Measurements from ENCODE around the gene SLC33A1.
"Not testable (repeated sequence)": the region's sequence is repeated elsewhere in the genome, so short reads cannot be mapped to it uniquely, and the experiment has no call there.

SLC33A1 gene

DNA sequence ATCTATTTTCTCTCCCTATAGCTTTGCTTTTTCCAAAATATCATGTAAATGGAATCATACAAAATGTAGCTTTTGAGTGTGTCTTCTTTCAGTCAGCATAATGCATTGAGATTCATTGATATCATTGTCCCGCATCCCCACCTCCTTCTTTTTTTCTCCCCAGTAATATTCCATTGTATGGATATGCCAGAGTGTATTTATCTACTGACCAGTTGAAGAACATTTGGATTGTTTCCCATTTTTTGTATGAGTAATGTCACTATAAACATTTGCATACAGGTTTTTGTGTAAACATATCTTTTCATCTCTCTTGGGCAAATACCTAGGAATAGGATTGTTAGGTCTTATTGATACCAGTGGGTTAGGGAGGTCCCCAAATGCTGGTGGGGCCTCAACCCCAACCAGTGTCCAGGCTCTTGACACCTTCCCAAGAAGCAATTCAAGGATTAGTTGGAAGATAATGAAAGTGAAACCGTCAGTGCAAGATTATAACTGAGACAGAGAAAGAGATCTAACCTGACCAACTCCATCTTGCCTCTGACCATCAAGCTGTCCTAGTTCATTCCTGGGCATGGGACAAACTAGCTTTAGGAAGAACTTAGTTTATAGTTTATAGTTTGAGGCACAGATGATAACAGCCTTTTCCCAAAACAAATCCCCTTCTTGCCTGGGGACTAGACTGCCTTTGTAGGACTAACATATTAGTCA lies 7.4 kb upstream of the SLC33A1 start:
- DNase-seq: no peak

DNA sequence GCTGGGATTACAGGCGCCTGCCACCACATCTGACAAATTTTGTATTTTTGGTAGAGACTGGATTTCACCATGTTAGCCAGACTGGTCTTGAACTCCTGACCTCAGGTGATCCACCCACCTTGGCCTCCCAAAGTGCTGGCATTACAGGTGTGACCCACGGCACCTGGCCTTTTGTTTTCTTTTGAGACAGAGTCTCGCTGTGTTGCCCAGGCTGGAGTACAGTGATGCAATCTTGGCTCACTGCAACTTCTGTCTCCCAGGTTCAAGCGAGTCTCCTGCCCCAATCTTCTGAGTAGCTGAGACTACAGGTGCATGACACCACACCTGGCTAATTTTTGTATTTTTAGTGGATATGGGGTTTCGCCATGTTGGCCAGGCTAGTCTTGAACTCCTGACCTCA lies 6.2 kb upstream of the SLC33A1 start:
- DNase-seq: not testable (repeated sequence)

GRCh38 chr3:155859859-155860258 lies 5.6 kb upstream of the SLC33A1 start:
- peak; percentile 3 for DNase-seq

DNA sequence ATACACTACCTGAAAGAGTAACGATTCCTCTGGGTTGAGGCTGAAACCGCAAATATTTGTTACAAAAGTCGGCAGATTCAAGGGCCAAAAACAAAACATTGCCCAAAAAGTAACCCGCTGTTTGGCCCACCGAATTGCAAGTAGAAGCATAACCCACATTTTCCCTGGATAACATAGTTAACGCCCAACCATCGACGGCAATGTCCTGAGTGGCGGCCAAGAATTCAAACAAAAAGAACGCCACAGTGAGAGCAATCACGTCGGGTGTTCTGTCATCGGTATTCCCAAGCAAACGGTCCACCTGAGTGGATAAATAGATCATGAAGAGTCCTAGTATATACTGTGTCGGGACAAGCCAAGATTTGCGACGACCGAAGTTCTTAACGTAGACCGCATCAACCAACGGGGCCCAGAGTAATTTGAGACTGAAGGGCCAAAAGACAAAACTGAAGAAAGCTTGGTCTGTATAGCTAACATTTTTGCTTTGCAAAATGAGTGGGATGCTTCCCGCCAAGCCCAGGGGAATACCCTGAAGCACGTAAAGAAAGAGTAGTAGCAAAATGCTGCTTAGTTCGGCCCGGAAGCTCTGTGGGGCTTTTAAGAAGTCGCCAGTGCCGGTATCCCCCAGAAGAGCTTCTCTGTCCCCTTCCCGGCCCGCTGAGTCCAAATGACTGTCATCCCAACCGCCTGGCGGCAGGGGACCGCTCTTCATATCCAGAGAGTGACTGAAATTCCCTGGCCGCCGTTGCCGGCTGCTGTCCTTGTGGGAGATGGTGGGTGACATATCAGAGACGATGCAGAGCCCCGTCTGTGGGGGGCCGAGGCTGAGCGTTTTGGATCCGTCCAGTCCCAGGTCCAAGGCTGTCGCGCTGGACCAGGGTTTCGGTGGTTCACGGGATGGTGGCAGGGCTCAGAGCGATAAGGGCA lies 750 bp downstream of the SLC33A1 start:
- no peak for DNase-seq

- no peak for DNase-seq
These were observed 1.9 kb downstream of the SLC33A1 start for GRCh38 chr3:155852341-155852740.

DNA sequence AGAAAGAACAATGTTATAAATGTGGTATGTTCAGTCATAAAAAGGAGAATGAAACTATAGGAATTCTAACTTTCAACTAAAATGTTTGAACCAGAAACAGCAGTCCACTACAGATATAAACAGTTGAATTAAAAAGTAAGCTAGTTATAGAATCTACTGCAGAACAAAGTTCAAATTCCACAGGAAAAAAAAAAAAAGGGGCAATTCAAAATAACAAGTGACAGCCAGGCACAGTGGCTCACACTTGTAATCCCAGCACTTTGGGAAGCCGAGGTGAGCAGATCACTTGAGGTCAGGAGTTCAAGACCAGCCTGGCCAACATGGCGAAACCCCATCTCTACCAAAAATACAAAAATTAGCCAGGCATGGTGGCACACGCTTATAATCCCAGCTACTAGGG lies 4.8 kb downstream of the SLC33A1 start:
- DNase-seq: not testable (repeated sequence)

GRCh38 chr3:155847993-155848392 lies 6.2 kb downstream of the SLC33A1 start:
- DNase-seq: no peak

DNA sequence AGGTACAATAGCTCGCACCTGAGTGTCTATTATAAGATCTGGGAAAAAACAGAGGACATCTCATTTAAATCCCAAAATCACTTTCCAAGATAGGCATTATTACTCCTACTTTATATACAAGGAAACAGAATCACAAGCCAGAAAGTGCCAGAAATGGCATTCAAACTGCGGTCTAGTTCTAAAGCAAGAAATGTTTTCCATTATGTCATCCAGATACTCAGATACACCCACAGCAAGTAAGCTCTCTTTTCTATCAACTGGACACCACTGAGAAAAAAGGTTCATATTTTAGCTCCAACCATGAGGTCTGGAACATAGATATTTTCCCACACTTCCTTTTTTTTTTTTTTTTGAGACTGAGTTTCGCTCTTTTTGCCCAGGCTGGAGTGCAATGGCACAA lies 8.1 kb downstream of the SLC33A1 start:
- DNase-seq: no peak

DNA sequence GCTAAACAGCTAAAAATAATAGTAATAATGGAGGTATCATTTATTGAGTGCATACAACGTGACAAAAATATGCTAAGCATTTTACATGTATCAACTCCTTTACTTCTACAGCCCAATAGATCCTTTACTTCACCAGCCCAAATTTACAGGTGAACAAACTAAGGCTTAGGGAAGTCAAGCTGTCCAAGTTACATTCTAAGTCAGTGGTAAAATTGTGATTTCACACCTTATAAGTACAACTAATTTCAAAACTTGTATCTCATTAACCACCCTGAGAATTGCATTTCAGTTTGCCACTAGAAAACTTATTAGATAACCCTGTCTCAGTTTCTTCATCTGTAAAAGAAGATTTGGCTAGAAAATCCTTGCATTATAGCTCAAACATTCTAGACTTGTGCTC lies 10.7 kb downstream of the SLC33A1 start:
- DNase-seq: no peak

GRCh38 chr3:155835341-155836071 lies 18.7 kb downstream of the SLC33A1 start:
- no peak for DNase-seq

- not testable (repeated sequence) for DNase-seq
These were observed 25.6 kb downstream of the SLC33A1 start for GRCh38 chr3:155828490-155829098.

- DNase-seq: no peak
These were observed 39.1 kb downstream of the SLC33A1 start for GRCh38 chr3:155815030-155815545.

DNA sequence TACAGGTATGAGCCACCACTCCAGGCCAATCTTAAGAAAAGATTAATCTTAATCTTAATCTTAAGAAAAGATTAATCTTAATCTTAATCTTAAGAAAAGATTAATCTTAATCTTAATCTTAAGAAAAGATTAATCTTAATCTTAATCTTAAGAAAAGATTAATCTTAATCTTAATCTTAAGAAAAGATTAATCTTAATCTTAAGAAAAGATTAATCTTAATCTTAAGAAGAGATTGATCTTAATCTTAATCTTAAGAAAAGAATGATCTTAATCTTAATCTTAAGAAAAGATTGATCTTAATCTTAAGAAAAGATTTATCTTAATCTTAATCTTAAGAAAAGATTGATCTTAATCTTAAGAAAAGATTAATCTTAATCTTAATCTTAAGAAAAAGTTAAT lies 41.0 kb downstream of the SLC33A1 start:
- DNase-seq: not testable (repeated sequence)

DNA sequence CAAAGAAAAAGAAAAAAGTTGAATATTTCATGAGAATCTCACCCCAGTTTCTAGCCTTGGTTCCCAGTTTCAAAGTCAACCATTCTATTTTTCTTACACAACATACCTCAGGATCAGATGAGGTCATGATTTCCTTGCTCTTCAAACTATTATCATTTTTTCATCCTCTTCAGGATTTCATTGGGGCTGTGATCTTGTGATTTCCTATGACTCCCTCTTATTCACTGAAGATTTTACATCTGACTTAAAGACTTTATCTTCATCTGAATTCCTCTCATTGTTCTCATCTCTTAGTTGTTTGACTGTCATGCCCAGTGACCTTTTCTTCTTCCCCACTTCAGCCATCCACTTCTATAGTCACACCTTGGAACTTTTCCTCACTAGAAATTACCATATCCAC lies 45.0 kb downstream of the SLC33A1 start:
- no peak for DNase-seq

DNA sequence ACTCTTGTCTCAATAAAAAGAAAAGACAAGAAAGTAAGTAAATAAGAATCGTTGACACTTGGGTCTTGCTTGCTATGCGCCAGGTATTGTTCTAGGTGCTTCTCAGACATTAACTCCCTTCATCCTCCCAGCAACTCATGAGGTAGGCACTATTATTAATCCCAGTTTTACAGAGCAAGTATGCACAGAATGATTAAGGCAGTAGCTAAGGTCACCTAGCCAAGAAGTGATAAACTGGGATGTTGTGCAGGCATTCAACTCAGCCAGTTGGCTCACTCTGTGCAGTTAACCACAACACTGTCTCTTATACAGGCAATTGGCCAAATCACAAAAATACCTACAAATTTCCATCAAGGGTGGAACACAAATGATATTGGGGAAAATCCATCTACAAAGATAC lies 46.4 kb downstream of the SLC33A1 start:
- no peak for DNase-seq

GRCh38 chr3:155805802-155806618 lies 48.2 kb downstream of the SLC33A1 start, which contains the start of gene C3orf33:
C3orf33 (minus strand) TSS chr3:155806278; CDS start chr3:155806252, 26 bp downstream.
- peak; percentile 19 for DNase-seq

DNA sequence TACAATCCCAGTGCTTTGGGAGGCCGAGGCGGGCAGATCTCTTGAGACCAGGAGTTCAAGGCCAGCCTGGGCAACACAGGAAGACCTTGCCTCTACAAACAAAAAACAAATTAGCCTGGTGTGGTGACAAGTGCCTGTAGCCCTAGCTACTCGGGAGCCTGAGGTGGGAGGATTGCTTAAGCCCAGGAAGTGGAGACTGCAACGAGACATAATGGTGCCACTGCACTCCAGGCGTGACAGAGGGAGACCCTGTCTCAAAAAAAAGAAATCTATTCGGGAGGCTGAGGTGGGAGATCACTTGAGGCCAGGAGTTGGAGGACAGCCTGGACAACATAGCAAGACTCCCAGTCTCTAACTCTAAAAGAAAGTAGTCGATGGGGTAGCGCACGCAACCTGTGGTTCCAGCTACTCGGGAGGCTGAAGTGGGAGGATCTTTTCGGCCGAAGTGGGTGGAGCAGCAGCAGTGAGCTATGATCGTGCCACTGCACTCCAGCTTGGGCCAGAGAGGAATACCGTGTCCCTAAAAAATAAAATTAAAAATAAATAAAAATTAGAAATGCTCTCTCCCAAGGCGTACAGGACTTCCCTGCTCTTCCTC lies 48.9 kb downstream of the SLC33A1 start:
- no peak for DNase-seq

GRCh38 chr3:155804323-155804722 lies 49.9 kb downstream of the SLC33A1 start:
- no peak for DNase-seq

DNA sequence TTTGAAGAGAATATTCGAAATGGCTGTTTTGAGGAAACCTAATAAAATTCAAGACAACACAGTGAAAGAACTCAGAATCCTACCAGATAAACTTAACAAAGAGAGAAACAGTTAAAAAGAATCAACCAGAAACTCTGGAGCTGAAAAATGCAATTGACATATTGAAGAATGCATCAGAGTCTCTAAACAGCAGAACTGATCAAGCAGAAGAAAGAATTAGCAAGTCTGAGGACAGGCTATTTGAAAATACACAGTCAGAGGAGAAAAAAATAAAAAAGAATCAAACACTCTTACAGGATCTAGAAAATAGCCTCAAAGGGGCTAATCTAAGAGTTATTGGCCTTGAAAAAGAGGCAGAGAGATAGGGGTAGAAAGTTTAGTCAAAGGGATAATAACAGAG lies 61.7 kb downstream of the SLC33A1 start:
- no peak for DNase-seq

DNA sequence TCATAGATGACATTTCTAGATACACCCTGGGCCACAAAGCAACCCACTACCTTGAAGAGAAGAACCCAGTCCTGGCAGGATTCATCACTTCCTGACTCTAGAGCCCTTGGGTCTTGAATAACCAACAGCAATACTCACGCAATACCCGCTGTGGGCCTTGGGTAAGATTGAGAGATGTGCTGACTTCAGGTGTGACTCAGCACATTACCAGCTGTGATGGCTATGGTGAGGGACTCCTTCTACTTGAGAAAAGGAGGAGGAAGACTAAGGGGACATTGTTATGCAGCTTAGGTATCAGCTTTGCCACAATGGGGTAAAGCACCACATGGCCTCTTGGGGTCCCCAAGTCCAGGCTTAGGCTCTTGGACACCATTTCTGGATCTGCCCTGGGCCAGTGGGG lies 63.0 kb downstream of the SLC33A1 start:
- no peak for DNase-seq

DNA sequence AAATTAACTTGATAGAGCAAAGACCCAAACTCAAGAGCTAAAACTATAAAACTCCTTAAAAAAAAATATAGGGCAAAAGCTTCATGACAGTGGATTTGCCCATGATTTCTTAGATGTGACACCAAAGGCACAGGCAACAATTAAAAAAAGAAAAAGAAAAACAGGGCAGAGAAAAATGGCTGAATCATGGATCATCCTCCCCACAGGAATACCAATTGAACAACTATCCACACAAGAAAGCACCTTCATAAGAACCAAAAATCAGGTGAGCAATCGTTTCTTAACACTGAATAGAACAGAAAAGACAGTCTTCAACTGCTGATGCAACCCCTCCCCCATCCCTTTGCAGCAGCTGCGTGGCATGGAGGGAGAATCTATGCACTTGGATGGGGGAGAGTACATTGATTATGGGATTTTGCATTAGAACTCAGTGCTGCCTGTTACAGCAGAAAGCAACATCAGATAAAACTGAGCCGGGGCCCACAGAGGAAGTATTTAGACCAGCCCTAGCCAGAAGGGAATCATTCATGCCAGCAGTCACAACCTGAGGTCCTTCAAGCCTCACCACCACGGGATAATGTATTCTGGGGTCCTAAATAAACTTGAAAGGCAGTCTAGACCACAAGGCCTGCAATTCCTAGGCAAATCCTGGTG lies 63.8 kb downstream of the SLC33A1 start:
- DNase-seq: no peak
